NT2/D1 (cell line): ENCODE results near the gene ZNF511.

ENCODE experiments used
- DNase-seq: peaks from one replicate; pipeline ENCODE4 v3.0.0-alpha.2; 2011; ENCODE audit warnings: low read depth, low spot score
- H3K27me3 ChIP-seq: 2 replicates; pipeline ENCODE4 v1.6.0; 2011; ENCODE audit warnings: mild to moderate bottlenecking; ENCODE audit not compliant: insufficient read length, insufficient read depth
- H3K36me3 ChIP-seq: 2 replicates; pipeline ENCODE4 v1.6.1; 2011; ENCODE audit warnings: mild to moderate bottlenecking, low read length, mixed read lengths; ENCODE audit not compliant: insufficient read depth, insufficient read length
- H3K4me1 ChIP-seq: 2 replicates; pipeline ENCODE4 v1.5.1; 2011; ENCODE audit not compliant: insufficient read depth, insufficient read length
- H3K4me3 ChIP-seq: 2 replicates; pipeline ENCODE4 v1.5.1; 2011; ENCODE audit warnings: low read depth; ENCODE audit not compliant: insufficient read length
- H3K9ac ChIP-seq: 2 replicates; pipeline ENCODE4 v1.6.0; 2011; ENCODE audit warnings: low read depth; ENCODE audit not compliant: insufficient read length
- H3K9me3 ChIP-seq: 2 replicates; pipeline ENCODE4 v1.5.1; 2011; ENCODE audit warnings: mild to moderate bottlenecking, low read length; ENCODE audit not compliant: insufficient read depth
- SUZ12 ChIP-seq: IDR thresholded peaks from 2 replicates; pipeline ENCODE4 v1.6.1; 2011; ENCODE audit not compliant: insufficient read length, insufficient read depth; ENCODE audit errors: extremely low read depth
- YY1 ChIP-seq: IDR thresholded peaks from 2 replicates; pipeline ENCODE4 v1.6.1; 2011; ENCODE audit not compliant: insufficient read length, insufficient read depth
- ZNF274 ChIP-seq: IDR thresholded peaks from 2 replicates; pipeline ENCODE4 v1.6.1; 2011; ENCODE audit warnings: mild to moderate bottlenecking, low read depth, low read length

ZNF511 gene

DNA sequence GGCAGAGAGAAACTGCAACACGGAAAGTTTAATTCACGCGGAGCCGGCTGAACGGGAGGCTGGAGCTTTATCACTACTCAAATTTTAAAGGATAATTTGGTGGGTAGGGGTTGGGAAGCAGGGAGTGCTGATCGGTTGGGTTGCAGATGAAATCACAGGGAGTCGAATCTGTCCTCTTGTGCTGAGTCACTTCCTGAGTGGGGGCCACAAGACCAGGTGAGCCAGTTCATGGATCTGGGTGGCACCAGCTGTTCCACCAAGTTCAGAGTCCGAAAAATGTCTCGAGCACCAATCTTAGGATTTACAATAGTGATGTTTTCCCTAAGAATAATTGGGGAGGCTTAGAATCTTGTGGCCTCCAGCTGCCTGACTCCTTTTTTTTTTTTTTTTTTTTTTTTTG, 34.8 kb downstream of the ZNF511 start:
- Histone ChIP-seq H3K36me3 (no peaks in the 10 kb centered on the region), H3K4me3 (no peak overlapping the region), H3K9ac (peak overlapping the region; percentile 42), H3K4me1 (peaks cover 7% of the 10 kb centered on the region), H3K9me3 (no peaks in the 10 kb centered on the region), H3K27me3 (peaks cover 15% of the 10 kb centered on the region)
- no peak for DNase-seq
- TF ChIP-seq ZNF274 (no peak), YY1 (no peak), SUZ12 (no peak)

DNA sequence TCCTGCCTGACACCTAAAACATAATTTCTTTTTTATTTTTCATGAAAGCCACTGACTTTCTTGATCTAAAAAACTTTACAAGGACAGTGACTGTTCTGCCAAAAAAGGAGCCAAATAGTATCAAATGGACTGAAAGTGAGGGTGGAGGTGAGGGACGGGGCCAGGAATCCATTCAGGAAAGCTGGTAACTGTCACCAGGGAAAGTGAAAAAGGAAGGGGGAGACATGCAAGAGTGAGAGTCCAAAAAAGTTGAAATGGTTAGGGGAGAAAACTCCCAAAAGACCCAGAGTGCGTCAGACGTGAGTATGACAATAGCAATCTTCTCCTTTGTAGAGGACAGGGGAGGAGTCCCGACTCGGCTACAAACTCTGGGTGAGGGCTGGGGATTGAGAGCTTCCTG, 35.5 kb downstream of the ZNF511 start:
- Histone ChIP-seq H3K27me3 (peaks cover 9% of the 10 kb centered on the region), H3K9me3 (no peaks in the 10 kb centered on the region), H3K9ac (no peak overlapping the region), H3K4me1 (peaks cover 9% of the 10 kb centered on the region), H3K36me3 (no peaks in the 10 kb centered on the region), H3K4me3 (no peak overlapping the region)
- DNase-seq = no peak
- TF ChIP-seq YY1 = no peak
- no peak for TF ChIP-seq SUZ12
- no peak for TF ChIP-seq ZNF274

DNA sequence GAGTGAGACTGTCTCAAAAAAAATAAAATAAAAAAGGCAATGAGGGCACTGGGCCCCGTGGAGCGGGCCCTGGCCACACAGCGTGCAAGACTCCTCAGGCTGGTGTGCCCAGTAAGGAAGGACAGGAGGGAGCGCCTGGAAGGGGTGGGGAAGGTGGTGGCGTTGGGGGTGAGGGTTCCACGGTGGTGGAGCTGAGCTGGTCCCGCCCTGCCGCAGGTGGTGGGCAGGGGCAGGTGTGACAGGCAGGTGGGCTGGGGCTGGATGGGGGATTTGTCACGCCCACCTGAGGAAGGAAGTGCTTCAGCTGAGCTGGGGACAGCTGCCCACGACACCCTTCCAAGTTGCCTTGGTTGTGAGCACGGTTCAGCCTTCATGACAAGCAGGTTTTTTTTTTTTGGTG, 37.7 kb downstream of the ZNF511 start:
- Histone ChIP-seq H3K4me3 (no peak overlapping the region), H3K36me3 (no peaks in the 10 kb centered on the region), H3K4me1 (peaks cover 15% of the 10 kb centered on the region), H3K9me3 (no peaks in the 10 kb centered on the region), H3K9ac (no peak overlapping the region), H3K27me3 (no peaks in the 10 kb centered on the region)
- no peak for TF ChIP-seq ZNF274
- TF ChIP-seq YY1 = no peak
- no peak for TF ChIP-seq SUZ12
- DNase-seq = no peak

DNA sequence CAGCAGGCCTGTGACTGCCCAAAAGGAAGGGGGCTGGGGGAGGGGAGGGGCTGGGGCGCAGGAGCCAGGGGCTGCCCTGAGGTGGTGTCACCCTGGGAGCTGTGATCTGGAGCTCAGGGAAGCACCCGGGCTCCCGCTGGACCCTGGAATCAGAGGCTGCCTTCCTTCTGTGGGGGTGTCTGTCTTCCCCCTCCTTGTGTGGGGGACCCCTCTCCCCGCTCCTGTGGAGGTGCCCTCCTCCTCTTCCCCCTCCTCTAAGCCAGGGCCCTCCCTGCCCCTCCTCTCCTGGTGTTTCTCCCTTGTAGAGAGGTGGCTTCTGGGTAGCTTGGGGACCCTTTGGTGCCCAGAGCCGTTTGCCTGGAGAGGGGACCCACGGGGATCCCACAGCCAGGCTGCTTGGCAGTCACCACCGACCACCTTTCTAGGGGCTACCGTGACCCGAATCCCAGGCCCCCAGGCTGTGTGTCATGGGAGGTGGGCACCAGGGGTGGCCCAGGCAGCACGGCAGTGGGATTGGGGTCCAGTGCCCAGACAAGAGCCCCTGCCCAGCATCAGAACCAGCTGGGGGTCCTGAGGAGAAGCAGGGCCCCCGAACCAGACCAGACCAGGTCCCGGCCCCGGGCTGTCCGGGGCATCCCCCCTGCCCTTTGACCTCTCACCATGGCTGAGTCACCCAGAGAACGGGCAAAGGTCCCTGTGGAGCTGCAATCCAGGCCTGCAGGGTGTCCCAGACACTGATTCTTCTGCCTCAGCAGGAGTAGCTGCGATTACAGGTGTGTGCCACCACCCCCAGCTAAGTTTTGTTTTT, 39.2 kb downstream of the ZNF511 start:
- no peak for DNase-seq

DNA sequence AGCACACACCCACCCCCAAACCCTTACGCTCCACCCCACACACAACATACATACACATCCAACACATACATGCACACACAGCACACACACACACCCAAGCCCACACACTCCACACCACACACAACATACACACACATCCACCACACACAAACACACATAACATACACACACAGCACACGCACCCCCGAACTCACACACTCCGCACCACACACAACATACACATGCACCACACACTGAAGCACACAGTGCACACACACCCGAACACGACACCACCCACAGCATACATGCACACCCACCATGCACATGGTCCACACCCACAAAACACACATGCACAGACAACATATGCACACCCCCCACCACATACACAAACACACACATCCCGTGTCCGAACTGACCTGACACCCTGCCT, 40.5 kb downstream of the ZNF511 start:
- DNase-seq = no peak

More for the DNA sequence above, 39.2 kb downstream of the ZNF511 start:
- TF ChIP-seq SUZ12 (no peak), YY1 (no peak), ZNF274 (no peak)
- H3K4me3 ChIP-seq = no peak overlapping the region
- peaks cover 15% of the 10 kb centered on the region for H3K4me1 ChIP-seq
- H3K9me3 ChIP-seq = no peaks in the 10 kb centered on the region
- H3K36me3 ChIP-seq = no peaks in the 10 kb centered on the region
- H3K27me3 ChIP-seq = no peaks in the 10 kb centered on the region
- H3K9ac ChIP-seq = no peak overlapping the region

DNA sequence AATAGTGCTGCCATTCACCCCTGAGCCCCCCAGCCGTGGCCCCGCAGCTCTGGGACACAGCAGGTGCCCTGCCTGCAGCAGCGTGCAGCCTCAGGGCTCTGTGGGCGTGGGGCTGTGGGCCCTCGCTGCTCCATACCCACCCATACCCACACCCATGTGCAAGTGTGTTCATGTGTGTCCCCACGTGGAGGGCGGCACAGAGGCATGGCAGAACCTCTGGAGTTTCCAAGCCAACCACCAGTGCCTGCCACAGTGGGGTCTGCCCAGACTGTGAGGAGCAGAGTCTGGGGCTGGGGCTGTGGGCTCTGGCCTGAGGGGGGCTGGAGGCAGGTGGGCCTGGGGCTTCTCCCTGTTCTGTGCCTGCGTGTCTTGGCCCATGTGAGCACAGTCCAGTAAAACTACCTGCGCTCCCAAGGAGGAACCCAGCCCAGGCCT, 40.9 kb downstream of the ZNF511 start:
- H3K27me3 ChIP-seq = no peaks in the 10 kb centered on the region
- no peak for TF ChIP-seq ZNF274
- no peak for TF ChIP-seq YY1
- no peak for TF ChIP-seq SUZ12
- H3K9me3 ChIP-seq = no peaks in the 10 kb centered on the region
- H3K9ac ChIP-seq = no peak overlapping the region
- H3K4me3 ChIP-seq = no peak overlapping the region
- peaks cover 11% of the 10 kb centered on the region for H3K4me1 ChIP-seq
- no peak for DNase-seq
- H3K36me3 ChIP-seq = peaks cover 13% of the 10 kb centered on the region

More for the DNA sequence above, 40.5 kb downstream of the ZNF511 start:
- no peak for TF ChIP-seq SUZ12
- TF ChIP-seq ZNF274 = no peak
- no peak for TF ChIP-seq YY1
- Histone ChIP-seq H3K27me3 (no peaks in the 10 kb centered on the region), H3K4me1 (peaks cover 11% of the 10 kb centered on the region), H3K36me3 (peaks cover 8% of the 10 kb centered on the region), H3K9me3 (no peaks in the 10 kb centered on the region), H3K4me3 (no peak overlapping the region), H3K9ac (no peak overlapping the region)

DNA sequence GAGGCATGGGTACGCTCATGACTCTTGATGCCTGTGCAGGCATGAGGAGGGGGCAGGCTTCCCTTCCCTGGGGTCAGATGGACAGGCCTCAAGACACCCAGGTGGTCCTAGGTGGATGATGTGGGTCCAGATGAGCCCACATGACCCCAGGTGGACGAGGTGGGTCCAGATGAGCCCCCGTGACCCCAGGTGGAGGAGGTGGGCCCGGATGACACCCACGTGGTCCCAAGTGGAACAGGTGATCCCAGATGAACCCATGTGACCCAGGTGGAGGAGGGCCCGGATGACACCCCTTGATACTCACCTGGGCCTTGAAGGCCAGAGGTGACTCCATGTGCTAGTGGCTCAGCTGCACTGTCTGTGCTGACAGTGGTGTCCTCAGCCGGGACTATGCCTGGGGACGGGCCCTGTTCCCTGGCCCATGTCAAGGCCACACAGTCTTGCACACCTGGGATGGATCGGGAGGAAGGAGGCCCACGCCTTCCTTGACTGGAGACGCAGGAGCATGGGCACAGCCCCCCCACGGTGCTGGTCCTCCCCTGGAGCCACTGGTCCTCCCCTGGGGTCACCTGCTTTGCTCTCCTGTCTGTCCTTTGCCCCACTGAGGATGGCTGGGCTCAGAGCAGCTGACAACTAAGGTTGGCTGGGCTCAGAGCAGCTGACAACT, 41.7 kb downstream of the ZNF511 start:
- H3K27me3 ChIP-seq = no peaks in the 10 kb centered on the region
- H3K4me1 ChIP-seq = peaks cover 11% of the 10 kb centered on the region
- no peak for DNase-seq
- H3K4me3 ChIP-seq = no peak overlapping the region
- no peaks in the 10 kb centered on the region for H3K9me3 ChIP-seq
- H3K36me3 ChIP-seq = peaks cover 20% of the 10 kb centered on the region
- no peak overlapping the region for H3K9ac ChIP-seq
- TF ChIP-seq ZNF274 (no peak), YY1 (no peak), SUZ12 (no peak)
